ENCODE results near the gene SAMSN1.
"Not testable (repeated sequence)": the region's sequence is repeated elsewhere in the genome, so short reads cannot be mapped to it uniquely, and the experiment has no call there.

The SAMSN1 gene

DNA sequence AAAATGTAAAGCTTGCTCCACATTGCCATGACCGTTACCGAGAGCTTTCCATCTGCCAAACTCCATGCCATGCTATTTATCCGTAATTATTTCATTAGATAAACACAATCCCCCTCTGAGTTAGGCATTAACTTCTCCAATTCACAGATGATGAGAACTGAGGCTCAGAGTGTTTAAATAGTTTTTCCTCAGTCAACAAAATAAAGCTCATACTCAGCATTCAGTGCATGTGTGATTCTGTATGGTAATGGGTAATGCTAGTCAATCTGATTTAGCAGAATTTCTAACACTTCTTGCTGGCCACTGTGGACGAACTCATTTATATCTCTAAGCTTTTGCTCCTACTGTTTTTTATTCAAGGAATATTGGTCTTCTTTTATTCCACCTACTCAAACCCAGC, 17.3 kb downstream of the SAMSN1 start:
- DNase-seq (ENCODE audit: low read depth), result no peak

DNA sequence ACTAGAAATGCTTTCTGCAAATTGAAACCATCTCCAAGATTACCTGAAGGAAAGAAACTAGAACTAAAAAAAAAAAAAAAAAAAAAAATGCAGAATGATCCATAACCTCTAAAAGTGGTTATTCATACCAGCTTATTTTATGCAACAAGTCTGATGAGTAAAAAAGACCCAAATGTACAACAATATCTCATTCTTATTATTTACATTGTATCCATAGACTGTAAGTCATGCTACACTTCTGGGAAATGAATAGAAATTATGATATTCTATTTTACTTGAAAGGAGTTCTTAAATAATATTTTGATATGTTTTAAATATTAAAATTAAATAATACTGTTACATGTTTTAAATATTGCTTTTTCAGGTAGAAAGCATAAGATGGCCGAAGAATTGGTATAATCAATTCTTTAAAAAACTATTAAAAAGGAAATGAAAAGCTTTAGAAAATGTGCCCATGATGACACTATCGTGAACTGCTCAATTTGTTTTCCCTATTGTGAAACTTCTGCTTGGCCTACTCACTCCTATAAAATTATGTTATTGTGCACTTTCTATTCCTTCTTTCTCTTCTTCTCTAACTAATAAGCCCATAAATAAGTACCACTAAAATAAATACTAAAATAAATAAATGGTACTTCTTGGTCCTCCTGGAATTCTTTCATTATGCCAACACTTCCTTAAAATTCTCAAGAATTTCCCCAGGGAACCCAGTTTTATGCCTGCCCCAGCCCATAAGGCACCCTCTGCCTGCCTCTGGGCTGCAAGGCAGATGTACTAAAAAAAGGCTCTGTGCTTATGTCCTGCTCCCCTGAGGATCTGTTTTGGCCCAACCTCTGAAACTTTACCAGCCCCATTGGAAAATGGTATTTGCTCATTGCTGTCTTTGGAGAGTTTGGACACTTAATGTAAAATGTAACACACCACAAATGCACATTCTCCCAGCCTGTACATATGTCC, 18.1 kb downstream of the SAMSN1 start:
- no peak for DNase-seq (ENCODE audit: low read depth)

DNA sequence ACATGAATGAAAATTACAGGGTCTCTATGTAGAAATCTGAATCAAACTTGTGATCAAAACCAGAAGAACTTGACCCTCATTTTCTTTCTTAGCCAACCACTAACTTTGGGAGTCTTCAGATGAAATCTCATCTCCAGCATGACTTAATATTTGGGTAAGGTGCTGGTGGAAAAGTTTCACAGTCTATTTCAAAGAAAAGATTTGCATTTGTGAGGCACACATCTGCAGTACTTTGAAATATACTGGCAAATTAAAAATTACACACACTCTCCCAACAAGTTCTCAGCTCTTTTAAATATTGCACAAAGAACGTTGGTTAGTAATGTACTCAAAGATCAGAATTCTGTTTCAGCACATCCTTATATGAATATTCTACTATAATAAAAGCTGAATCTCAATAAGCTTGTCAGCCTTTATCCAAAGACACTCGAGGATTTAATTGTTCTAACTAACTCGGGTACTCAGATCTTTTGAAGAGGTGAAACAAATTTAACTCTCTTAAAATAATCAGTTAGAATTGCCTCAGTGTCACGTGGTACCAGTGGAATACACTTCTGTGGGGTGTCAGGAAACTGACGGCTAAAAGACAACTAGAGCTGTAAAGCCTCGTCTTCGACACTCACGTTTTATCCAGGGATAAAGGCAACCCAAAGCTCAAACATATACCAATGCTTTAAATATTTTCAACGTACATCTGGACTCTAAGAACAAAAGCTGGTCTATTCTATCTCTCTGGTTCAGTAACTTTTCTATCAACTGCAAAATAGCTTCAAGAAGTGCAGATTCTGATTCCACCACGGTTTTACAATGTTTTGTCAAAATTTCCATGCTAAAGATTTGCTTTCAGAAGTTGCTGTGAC, 19.0 kb downstream of the SAMSN1 start:
- DNase-seq (ENCODE audit: low read depth), result no peak

DNA sequence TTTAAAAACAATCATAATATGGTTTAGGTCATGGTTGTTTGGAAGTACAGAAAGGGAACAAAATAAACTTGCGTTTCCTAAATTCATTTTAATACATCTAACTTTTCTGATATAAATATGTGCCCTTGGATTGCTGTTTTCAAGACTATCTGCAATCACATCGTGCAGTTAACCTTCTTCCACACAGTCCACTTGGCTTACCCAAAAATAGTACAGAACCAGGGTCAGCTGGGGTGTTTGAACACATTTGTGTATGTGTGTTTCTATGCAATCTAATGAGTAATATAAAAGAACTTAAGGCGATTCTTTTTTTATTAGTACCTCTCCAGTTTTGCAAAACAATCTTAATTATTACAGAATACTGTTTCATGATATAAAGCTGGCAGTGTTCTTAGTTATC, 19.9 kb downstream of the SAMSN1 start:
- DNase-seq (ENCODE audit: low read depth), result no peak

DNA sequence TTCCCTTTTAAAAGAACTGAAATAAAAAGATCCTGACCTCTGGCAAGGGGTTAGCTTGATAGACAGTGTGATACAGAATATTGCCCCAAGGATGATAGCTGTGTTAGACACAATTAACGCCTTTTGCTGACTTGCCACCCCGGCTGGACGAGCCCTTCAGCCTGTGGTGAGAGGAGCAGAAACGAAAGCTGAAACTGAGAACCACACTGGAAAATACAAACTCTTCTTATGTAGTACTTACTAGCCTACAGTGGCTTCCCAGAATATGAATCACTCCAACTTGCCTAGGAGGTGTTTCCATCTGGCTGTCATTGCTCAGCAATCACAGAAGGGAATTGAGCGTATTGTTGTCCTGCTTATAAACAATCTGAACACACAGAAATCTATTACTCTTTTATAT, 22.9 kb downstream of the SAMSN1 start:
- no peak for DNase-seq (ENCODE audit: low read depth)

DNA sequence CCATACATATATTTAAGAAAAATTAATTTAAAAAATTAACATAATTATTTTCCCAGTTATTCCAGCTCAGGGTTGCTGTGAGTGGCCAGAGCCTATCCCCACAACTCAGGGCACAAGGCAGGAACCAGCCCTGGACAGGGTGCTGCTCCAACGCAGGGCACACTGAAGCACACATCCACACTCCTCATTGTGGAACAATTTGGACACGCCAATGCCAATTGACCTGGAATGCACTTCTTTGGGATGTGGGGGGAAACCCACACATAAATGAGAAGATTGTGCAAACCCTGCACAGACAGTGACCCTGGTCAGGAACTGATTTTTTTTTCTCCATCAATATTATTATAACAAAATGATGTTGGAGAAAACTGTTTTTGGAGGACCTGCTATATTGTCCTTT, 23.4 kb downstream of the SAMSN1 start:
- no peak for DNase-seq (ENCODE audit: low read depth)

DNA sequence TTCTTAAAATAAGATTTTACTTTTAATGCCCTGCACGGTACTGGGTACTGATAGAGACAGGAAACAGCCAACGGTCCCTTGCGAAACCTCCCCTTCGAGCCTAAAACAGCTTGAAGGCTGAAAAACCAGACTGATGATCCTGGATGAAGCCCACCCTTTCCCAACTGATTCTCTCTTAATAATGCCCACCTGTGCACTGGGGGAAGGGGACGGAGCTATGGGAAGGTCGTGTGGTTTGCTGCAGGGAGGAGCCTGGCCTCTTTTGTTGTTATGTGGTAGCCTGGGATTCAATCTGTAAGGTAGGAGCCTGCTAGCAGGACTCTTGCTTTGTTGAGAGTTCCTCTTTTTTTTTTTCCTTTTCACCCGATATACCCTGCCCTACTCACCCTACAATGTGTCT, 25.6 kb downstream of the SAMSN1 start:
- DNase-seq (ENCODE audit: low read depth), result no peak

GRCh38 chr21:14519000-14519399, 27.1 kb downstream of the SAMSN1 start:
- no peak for DNase-seq (ENCODE audit: low read depth)

DNA sequence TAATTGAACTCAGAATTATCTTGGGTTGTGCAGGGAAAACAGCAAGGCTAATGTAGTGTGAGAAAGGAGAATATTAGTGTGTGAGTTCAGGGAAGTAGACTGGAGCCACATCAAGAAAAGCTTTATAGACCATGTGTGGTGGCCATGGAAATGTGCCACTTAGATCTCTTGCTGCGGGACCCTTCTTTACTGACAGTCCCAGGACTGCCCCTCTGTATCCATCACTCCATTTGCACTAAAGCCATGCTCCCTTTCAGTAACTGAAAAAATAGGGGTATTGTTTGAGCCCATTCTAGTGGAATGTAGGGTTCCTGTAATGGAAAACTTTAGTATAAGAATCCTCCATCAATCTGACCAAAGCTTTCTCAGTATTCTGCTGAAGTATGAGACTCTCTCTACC, 32.3 kb downstream of the SAMSN1 start:
- no peak for DNase-seq (ENCODE audit: low read depth)

GRCh38 chr21:14506859-14507457, 39.2 kb downstream of the SAMSN1 start:
- not testable (repeated sequence) for DNase-seq (ENCODE audit: low read depth)

GRCh38 chr21:14500873-14501272, 45.2 kb downstream of the SAMSN1 start:
- DNase-seq (ENCODE audit: low read depth), result no peak

- DNase-seq (ENCODE audit: low read depth), result no peak
These were observed 46.8 kb downstream of the SAMSN1 start for GRCh38 chr21:14499316-14499715.

- no peak for DNase-seq (ENCODE audit: low read depth)
These were observed 48.3 kb downstream of the SAMSN1 start for GRCh38 chr21:14497825-14498224.

DNA sequence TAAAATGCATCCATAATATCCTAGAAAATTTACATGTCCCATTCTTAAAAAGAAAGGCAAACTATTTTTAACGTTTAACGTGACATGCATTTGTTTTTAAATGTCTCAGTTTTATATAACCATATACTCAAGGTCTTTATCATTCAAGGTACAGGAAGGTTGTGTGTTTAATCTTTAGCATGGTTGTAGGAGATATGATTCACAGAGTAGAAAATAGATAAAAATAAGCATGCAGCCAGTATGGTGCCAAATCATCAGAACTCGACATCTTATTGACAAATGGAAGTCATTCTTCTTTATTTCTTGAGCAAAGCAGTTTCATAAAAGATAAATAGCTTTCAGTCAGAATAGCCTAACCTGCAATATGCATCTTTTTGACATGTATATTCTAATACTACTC, 51.0 kb downstream of the SAMSN1 start:
- no peak for DNase-seq (ENCODE audit: low read depth)

- DNase-seq (ENCODE audit: low read depth), result not testable (repeated sequence)
These were observed 51.9 kb downstream of the SAMSN1 start for GRCh38 chr21:14494181-14494580.

GRCh38 chr21:14493731-14494130, 52.4 kb downstream of the SAMSN1 start:
- DNase-seq (ENCODE audit: low read depth), result no peak

GRCh38 chr21:14492931-14493330, 53.2 kb downstream of the SAMSN1 start:
- no peak for DNase-seq (ENCODE audit: low read depth)

DNA sequence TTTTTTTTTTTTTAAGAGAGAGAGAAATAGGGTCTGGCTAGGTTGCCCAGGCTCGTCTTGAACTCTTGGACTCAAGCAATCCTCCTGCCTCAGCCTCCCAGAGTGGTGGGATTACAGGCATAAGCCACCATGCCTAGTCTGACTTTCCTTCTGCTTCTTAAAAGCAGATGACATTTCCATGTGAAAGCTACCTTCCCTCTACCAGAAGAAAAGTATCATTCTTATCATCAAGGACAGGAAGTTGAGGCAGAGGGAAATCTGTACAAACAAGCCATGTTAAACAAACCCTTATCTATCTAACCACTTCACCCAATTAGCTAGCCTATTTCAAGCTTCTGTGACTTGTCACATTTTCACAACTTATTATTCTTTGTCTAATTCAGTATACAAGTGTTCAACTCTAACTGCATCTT, 54.8 kb downstream of the SAMSN1 start:
- DNase-seq (ENCODE audit: low read depth), result peak; percentile 63

GRCh38 chr21:14488672-14489204, 57.4 kb downstream of the SAMSN1 start:
- DNase-seq (ENCODE audit: low read depth), result no peak

DNA sequence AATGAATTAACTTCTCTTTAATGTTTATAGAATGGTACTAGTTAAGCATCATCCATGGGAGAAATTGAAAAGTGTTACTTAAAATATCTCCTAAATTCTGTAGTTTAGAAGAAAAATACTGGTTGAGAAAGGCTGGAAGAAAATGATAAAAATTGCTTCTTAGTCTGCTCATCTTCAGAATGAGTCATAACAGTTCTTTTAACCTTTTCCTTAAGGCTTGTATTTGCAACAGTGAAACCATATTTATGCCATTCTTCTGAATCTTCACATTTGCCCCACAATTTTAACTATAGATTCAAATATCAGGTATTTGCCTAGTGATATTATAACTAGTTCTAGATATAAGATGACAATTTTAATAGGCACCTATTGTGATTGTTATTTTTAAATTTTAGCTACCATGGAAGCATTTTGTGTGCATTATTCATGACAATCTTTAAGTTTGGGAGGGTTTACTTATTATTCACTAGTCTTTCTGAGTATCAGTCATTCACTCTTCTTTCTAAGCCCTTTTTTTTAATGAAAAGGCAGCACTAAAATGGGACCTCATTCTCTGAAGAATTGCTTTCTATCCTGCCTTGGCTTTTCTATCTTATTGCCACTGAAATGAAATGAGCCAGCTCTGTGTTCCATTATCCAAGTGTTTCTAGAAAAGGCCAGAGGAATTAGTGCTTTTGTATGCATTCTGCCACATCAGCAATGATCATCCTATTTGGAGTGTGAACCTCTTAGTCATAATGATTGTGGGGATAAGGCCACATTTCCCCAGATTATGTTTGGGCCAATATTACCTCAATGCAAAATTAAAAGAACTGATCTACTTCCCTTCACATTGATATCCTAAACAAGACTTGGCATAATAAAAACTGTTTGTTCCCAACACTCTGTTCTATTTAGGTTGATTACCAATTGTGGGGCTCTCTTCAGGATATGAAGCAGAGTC, 58.4 kb downstream of the SAMSN1 start:
- DNase-seq (ENCODE audit: low read depth), result no peak

- no peak for DNase-seq (ENCODE audit: low read depth)
These were observed 59.2 kb downstream of the SAMSN1 start for GRCh38 chr21:14486869-14487268.
